ENCODE data around the gene BPIFA2. TPM values are rescaled to one million over a fixed set of nuclear protein-coding genes. Genes with fewer than 3 reads are reported as not detected.

BPIFA2 gene
- total and polyA plus RNA-seq, 2 donors (not counting 1 experiment from before 2014, with no cell fraction given): not detected

DNA sequence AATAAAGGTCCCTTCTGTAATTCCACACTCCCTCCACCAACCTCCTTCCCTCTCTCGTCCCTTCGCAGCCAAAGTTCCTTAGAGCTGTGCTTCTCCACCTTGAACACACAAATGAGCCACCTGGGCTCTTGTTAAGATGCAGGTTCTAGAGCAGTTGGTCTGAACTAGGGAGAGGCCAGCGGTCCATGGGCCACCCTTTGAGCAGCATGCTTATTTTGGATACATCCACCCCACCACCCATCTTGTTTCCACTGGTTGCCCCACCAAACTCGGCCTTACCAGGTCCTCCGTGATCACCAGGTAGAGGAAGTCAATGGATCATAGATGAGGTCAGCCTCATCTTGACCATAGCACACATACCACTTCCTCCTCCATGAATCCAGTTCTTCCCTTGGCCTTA, 7.3 kb upstream of the BPIFA2 start:
- ATAC-seq (ENCODE audit: low read depth) (no peak), DNase-seq (no peak)
- ChIA-PET CTCF (no interaction called here), POLR2A (no interaction called here)
- Histone ChIP-seq H2AFZ (ENCODE audit: insufficient read depth, low read depth, low read length, poor library complexity, severe bottlenecking) (no peak overlapping the region), H4K20me1 (ENCODE audit: control insufficient read depth, insufficient read depth, low read length, poor library complexity, severe bottlenecking) (no peaks in the 10 kb centered on the region), H3K4me2 (replicated peaks; ENCODE audit: low read depth, low read length, poor library complexity, severe bottlenecking) (no peak overlapping the region), H3K79me2 (ENCODE audit: control insufficient read depth, insufficient read depth, low read length) (no peaks in the 10 kb centered on the region), H3K27ac (ENCODE audit: low read length in 2 of 2) (no peak overlapping the region), H3K27me3 (replicated peaks in 1 of 4; ENCODE audit: control extremely low read depth in 1 of 4, control insufficient read depth in 3 of 4, insufficient read depth in 4 of 4, low read length in 3 of 4) (peaks cover 0 to 3% (median 0%) of the 10 kb centered on the region in 4 experiments), H3K4me3 (ENCODE audit: control extremely low read depth in 1 of 5, extremely low read depth in 1 of 5, insufficient read depth in 1 of 5, low read depth in 2 of 5, low read length in 4 of 5) (no peak overlapping the region), H3K4me1 (ENCODE audit: control insufficient read depth in 2 of 2, insufficient read depth in 2 of 2, low read length in 2 of 2) (no peaks in the 10 kb centered on the region), H3K9ac (ENCODE audit: low read length) (no peak overlapping the region), H3K36me3 (replicated peaks in 1 of 2; ENCODE audit: control extremely low read depth in 1 of 2, control insufficient read depth in 1 of 2, extremely low read depth in 1 of 2, insufficient read depth in 2 of 2, low read length in 1 of 2) (no peaks in the 10 kb centered on the region), H3K9me3 (ENCODE audit: control extremely low read depth in 1 of 3, control insufficient read depth in 2 of 3, insufficient read depth in 1 of 3, low read length in 2 of 3) (no peaks in the 10 kb centered on the region)
- no peaks in the 10 kb centered on the region for H3K9me3 Mint-ChIP-seq (ENCODE audit: insufficient read depth)
- peaks cover 12% of the 10 kb centered on the region for H3K27me3 Mint-ChIP-seq
- intact Hi-C loops (cut with micrococcal nuclease): no loop called here
- no peak overlapping the region for H3K4me3 Mint-ChIP-seq
- H3K4me1 Mint-ChIP-seq: no peaks in the 10 kb centered on the region
- WGBS (ENCODE audit: insufficient coverage): 83% methylated on average over 2 of the region's 5 CpGs
- no peak overlapping the region for H3K27ac Mint-ChIP-seq
- TF ChIP-seq, protein P1, sequence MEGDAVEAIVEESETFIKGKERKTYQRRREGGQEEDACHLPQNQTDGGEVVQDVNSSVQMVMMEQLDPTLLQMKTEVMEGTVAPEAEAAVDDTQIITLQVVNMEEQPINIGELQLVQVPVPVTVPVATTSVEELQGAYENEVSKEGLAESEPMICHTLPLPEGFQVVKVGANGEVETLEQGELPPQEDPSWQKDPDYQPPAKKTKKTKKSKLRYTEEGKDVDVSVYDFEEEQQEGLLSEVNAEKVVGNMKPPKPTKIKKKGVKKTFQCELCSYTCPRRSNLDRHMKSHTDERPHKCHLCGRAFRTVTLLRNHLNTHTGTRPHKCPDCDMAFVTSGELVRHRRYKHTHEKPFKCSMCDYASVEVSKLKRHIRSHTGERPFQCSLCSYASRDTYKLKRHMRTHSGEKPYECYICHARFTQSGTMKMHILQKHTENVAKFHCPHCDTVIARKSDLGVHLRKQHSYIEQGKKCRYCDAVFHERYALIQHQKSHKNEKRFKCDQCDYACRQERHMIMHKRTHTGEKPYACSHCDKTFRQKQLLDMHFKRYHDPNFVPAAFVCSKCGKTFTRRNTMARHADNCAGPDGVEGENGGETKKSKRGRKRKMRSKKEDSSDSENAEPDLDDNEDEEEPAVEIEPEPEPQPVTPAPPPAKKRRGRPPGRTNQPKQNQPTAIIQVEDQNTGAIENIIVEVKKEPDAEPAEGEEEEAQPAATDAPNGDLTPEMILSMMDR (IDR thresholded peaks at IDR 0.05): no peak
- TF ChIP-seq EZH2 (IDR thresholded peaks at IDR 0.05; ENCODE audit: borderline replicate concordance, insufficient read depth, low read depth, low read length, poor library complexity, severe bottlenecking): no peak

- Histone ChIP-seq H3K4me1 (ENCODE audit: control insufficient read depth in 2 of 2, insufficient read depth in 2 of 2, low read length in 2 of 2) (no peaks in the 10 kb centered on the region), H3K9me3 (ENCODE audit: control extremely low read depth in 1 of 3, control insufficient read depth in 2 of 3, insufficient read depth in 1 of 3, low read length in 2 of 3) (no peaks in the 10 kb centered on the region), H3K4me2 (replicated peaks; ENCODE audit: low read depth, low read length, poor library complexity, severe bottlenecking) (no peak overlapping the region), H4K20me1 (ENCODE audit: control insufficient read depth, insufficient read depth, low read length, poor library complexity, severe bottlenecking) (no peaks in the 10 kb centered on the region), H3K27me3 (replicated peaks in 1 of 4; ENCODE audit: control extremely low read depth in 1 of 4, control insufficient read depth in 3 of 4, insufficient read depth in 4 of 4, low read length in 3 of 4) (peaks cover 0 to 11% (median 1%) of the 10 kb centered on the region in 4 experiments), H2AFZ (ENCODE audit: insufficient read depth, low read depth, low read length, poor library complexity, severe bottlenecking) (no peak overlapping the region), H3K79me2 (ENCODE audit: control insufficient read depth, insufficient read depth, low read length) (no peaks in the 10 kb centered on the region), H3K36me3 (replicated peaks in 1 of 2; ENCODE audit: control extremely low read depth in 1 of 2, control insufficient read depth in 1 of 2, extremely low read depth in 1 of 2, insufficient read depth in 2 of 2, low read length in 1 of 2) (no peaks in the 10 kb centered on the region), H3K27ac (ENCODE audit: low read length in 2 of 2) (no peak overlapping the region), H3K4me3 (ENCODE audit: control extremely low read depth in 1 of 5, extremely low read depth in 1 of 5, insufficient read depth in 1 of 5, low read depth in 2 of 5, low read length in 4 of 5) (no peak overlapping the region), H3K9ac (ENCODE audit: low read length) (no peak overlapping the region)
- DNase-seq (no peak), ATAC-seq (ENCODE audit: low read depth) (no peak)
- H3K27me3 Mint-ChIP-seq: peaks cover 13% of the 10 kb centered on the region
- ChIA-PET CTCF (no interaction called here), POLR2A (no interaction called here)
- WGBS (ENCODE audit: insufficient coverage): 95% methylated on average over 6 of the region's 6 CpGs
- H3K4me3 Mint-ChIP-seq: no peak overlapping the region
- H3K4me1 Mint-ChIP-seq: no peaks in the 10 kb centered on the region
- TF ChIP-seq EZH2 (IDR thresholded peaks at IDR 0.05; ENCODE audit: borderline replicate concordance, insufficient read depth, low read depth, low read length, poor library complexity, severe bottlenecking): no peak
- TF ChIP-seq, protein P1 (IDR thresholded peaks at IDR 0.05): no peak
- intact Hi-C loops (cut with micrococcal nuclease): no loop called here
- H3K27ac Mint-ChIP-seq: no peak overlapping the region
- no peaks in the 10 kb centered on the region for H3K9me3 Mint-ChIP-seq (ENCODE audit: insufficient read depth)
These were observed 5.6 kb upstream of the BPIFA2 start for GRCh38 chr20:33162313-33162712.

Measured in B cell (primary cell).